ENCODE results near the gene TRIM56. TPM values are rescaled to one million over a fixed set of nuclear protein-coding genes. Genes with fewer than 3 reads are reported as not detected.

Gene TRIM56
- total and polyA plus RNA-seq, 2 of the 4 experiments (the other 2 are of a cell fraction), result 3.9 to 5.9 TPM

DNA sequence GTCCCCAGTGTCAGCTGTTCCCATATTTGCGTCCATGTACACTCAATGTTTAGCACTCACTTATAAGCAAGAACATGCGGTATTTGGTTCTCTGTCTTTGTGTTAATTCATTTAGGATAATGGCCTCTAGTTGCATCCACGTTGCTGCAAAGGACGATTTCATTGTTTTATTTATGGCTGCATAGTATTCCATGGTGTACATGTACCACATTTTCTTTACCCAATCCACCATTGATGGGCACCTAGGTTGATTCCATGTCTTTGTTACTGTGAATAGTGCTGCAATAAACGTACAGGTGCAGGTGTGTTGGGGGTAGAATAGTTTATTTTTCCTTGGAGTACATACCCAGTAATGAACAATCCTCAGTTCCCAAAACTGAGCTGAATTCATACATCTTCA lies 24.3 kb upstream of the TRIM56 start:
- DNase-seq (no peak), ATAC-seq (ENCODE audit: low read depth) (no peak)
- Histone ChIP-seq H3K4ac (ENCODE audit: low read depth, low read length) (no peak overlapping the region), H4K8ac (ENCODE audit: low read depth in 2 of 2, low read length in 2 of 2) (no peak overlapping the region), H3K4me3 (ENCODE audit: insufficient read depth, low read depth, low read length) (no peak overlapping the region), H4K20me1 (ENCODE audit: insufficient read depth, low read length) (no peaks in the 10 kb centered on the region), H2BK120ac (ENCODE audit: low read depth, low read length) (no peak overlapping the region), H2AK5ac (ENCODE audit: low read depth, low read length) (no peak overlapping the region), H3K9me3 (ENCODE audit: control insufficient read depth, insufficient read depth, low read length) (no peaks in the 10 kb centered on the region), H3K27ac (ENCODE audit: insufficient read depth, low read length) (no peak overlapping the region), H3K23ac (ENCODE audit: low read depth, low read length) (no peak overlapping the region), H3K36me3 (ENCODE audit: control insufficient read depth, insufficient read depth, low read length) (no peaks in the 10 kb centered on the region), H3K4me2 (ENCODE audit: low read depth, low read length) (no peak overlapping the region), H3K9ac (ENCODE audit: low read depth, low read length) (no peak overlapping the region), H2BK20ac (ENCODE audit: low read depth, low read length) (no peak overlapping the region), H4K5ac (ENCODE audit: low read depth, low read length) (no peak overlapping the region), H4K91ac (ENCODE audit: insufficient read depth, low read depth, low read length) (no peak overlapping the region), H2BK15ac (ENCODE audit: low read depth, low read length) (no peak overlapping the region), H3K18ac (ENCODE audit: low read depth, low read length) (no peak overlapping the region), H3K4me1 (ENCODE audit: control insufficient read depth, insufficient read depth, low read length) (no peaks in the 10 kb centered on the region), H3K56ac (ENCODE audit: extremely low read depth, insufficient read depth, low read length) (no peak overlapping the region), H3K79me1 (ENCODE audit: low read depth in 1 of 2, low read length in 2 of 2) (no peaks in the 10 kb centered on the region), H3K9me1 (ENCODE audit: insufficient read depth, low read length) (0 out of 2 replicates have a peak, but pooled peaks cover 2% of the 10 kb centered on the region), H3K27me3 (ENCODE audit: control insufficient read depth, insufficient read depth, low read length) (peaks cover 26% of the 10 kb centered on the region), H3K14ac (replicated peaks; ENCODE audit: low read depth, low read length) (no peak overlapping the region), H2BK5ac (ENCODE audit: low read depth, low read length, poor library complexity, severe bottlenecking) (no peak overlapping the region), H2AFZ (replicated peaks; ENCODE audit: low read length, poor library complexity) (no peak overlapping the region), H2AK9ac (replicated peaks; ENCODE audit: low read depth, low read length, poor library complexity) (no peak overlapping the region)
- dilution Hi-C loops (cut with HindIII; ENCODE audit: low sequenced_read_pairs, unreplicated experiment) (no loop called here), intact Hi-C loops (cut with micrococcal nuclease) (no loop called here), in situ Hi-C loops (cut with MboI; ENCODE audit: low sequenced_read_pairs) (loop anchor here (5.0 to 25.0 kb wide), 2 partner anchors 94 to 349 kb away; partner anchors contain the start of genes EPO, MUC12 and POP7)
- TF ChIP-seq MAFK (IDR thresholded peaks at IDR 0.05; ENCODE audit: low read depth, low read length) (no peak), POLR2A (IDR thresholded peaks at IDR 0.05; ENCODE audit: low read depth, low read length) (no peak), RFX5 (IDR thresholded peaks at IDR 0.05; ENCODE audit: low read depth, low read length) (no peak), CHD1 (IDR thresholded peaks at IDR 0.05; ENCODE audit: low read depth, low read length) (no peak), BHLHE40 (IDR thresholded peaks at IDR 0.05; ENCODE audit: low read depth, low read length) (no peak), MAZ (IDR thresholded peaks at IDR 0.05; ENCODE audit: borderline replicate concordance, low read depth, low read length) (no peak), SMC3 (IDR thresholded peaks at IDR 0.05; ENCODE audit: low read depth, low read length) (no peak), FOS (IDR thresholded peaks at IDR 0.05; ENCODE audit: low read depth, low read length) (no peak), NFE2L2 (IDR thresholded peaks at IDR 0.05; ENCODE audit: low read depth, low read length) (no peak), CTCF (conservative IDR thresholded peaks at IDR 0.05; ENCODE audit: low read depth, low read length) (no peak), MXI1 (IDR thresholded peaks at IDR 0.05; ENCODE audit: borderline replicate concordance, low read depth, low read length) (no peak), USF2 (IDR thresholded peaks at IDR 0.05; ENCODE audit: low read depth, low read length) (no peak), RAD21 (IDR thresholded peaks at IDR 0.05; ENCODE audit: low read length) (no peak), CEBPB (IDR thresholded peaks at IDR 0.05; ENCODE audit: low read depth, low read length) (no peak), RCOR1 (IDR thresholded peaks at IDR 0.05; ENCODE audit: insufficient replicate concordance, low read length) (no peak)
- TF ChIP-seq, protein P1, sequence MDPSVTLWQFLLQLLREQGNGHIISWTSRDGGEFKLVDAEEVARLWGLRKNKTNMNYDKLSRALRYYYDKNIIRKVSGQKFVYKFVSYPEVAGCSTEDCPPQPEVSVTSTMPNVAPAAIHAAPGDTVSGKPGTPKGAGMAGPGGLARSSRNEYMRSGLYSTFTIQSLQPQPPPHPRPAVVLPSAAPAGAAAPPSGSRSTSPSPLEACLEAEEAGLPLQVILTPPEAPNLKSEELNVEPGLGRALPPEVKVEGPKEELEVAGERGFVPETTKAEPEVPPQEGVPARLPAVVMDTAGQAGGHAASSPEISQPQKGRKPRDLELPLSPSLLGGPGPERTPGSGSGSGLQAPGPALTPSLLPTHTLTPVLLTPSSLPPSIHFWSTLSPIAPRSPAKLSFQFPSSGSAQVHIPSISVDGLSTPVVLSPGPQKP (IDR thresholded peaks at IDR 0.05; ENCODE audit: borderline replicate concordance, low read depth, low read length), result no peak
- ChIA-PET CTCF (no interaction called here), POLR2A (ENCODE audit: unreplicated experiment) (no interaction called here)
- no CpG with 5 or more reads among the region's 5 CpGs for WGBS, 2 experiments (ENCODE audit: extremely low coverage in 2 of 2, insufficient read length in 1 of 2)
- no TSS peak for BruUV-seq (replicated peaks)

All from IMR-90 (cell line).